HG03103 (cell line): ENCODE data around the gene BTBD16.
A peak's percentile ranks its signal among the peaks of the same experiment; 100 is the strongest.

Experiments used
- ATAC-seq: cut with Tn5 transposase; IDR thresholded peaks from one replicate; pipeline ENCODE4 v1.9.1; 2021; ENCODE audit warnings: low read depth; ENCODE audit not compliant: unreplicated experiment

Gene BTBD16

GRCh38 chr10:122307669-122308416, 36.7 kb downstream of the BTBD16 start:
- ATAC-seq, result peak; percentile 84

- ATAC-seq, result no peak
Measured at GRCh38 chr10:122308417-122309141, 37.5 kb downstream of the BTBD16 start.

DNA sequence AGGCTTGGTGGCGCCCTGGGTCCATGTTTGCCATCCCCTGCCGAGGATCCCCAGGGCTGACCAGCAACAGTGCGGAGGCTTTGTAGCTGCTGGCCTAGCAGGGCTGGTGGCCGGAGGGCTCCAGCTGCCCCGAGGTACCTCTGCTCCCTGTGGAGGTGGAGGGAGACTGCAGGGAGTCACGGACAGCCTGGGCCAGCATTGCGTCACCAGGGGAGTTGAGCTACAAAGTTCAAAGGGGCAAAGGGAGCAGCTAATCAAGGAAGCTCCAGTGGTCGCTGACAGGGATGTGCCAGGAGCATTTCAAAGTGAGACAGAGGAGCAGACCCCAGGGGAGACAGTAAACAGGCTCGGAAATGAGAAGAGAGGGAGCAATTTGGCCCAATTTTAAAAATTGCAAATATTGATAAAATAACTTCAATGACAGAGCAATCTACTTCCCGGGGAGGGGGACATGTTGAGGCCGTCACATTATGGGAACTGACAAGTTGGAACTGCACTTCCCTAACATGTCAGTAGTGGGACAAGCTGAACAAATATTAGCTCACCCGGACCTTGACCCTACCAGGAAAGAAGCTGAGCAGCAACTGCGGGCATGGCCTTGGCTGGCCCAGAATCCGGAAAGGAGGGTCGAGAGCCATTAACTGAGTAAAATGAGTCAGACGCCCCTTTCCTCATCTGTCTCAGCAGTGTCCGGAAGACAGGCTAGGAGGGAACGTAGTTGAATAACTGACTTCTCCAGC, 39.4 kb downstream of the BTBD16 start:
- ATAC-seq, result no peak

- no peak for ATAC-seq
Measured at GRCh38 chr10:122311051-122311410, 39.9 kb downstream of the BTBD16 start.

GRCh38 chr10:122311716-122312115, 40.6 kb downstream of the BTBD16 start:
- ATAC-seq, result no peak

DNA sequence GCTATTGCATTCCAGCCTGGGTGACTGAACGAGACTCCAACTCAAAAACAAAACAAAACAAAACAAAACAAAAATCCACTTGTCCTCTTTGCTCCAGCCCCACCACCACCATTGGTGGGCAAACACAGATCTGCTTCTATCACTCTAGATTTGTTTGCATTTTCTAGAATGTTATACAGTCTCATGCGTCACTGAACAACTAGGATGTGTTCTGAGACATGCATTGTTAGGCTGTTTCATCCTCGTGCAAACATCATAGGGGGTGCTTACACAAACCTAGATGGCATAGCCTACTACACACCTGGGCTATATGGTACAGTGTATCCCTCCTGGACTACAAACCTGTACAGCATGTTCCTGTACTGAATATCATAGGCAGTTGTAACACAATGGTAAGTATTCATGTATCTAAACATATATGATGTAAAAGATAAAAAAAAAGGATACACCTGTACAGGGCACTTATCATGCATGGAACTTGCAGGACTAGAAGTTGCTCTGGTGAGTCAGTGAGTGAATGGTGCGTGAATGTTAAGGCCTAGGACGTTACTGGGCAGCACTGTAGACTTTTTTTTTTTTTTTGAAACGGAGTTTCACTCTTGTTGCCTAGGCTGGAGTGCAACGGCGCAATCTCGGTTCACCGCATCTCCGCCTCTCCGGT, 45.3 kb downstream of the BTBD16 start:
- ATAC-seq, result no peak

GRCh38 chr10:122321960-122322359, 50.9 kb downstream of the BTBD16 start:
- no peak for ATAC-seq

GRCh38 chr10:122323189-122323588, 52.1 kb downstream of the BTBD16 start:
- ATAC-seq, result no peak

- no peak for ATAC-seq
Measured at GRCh38 chr10:122323941-122324675, 53.0 kb downstream of the BTBD16 start.

DNA sequence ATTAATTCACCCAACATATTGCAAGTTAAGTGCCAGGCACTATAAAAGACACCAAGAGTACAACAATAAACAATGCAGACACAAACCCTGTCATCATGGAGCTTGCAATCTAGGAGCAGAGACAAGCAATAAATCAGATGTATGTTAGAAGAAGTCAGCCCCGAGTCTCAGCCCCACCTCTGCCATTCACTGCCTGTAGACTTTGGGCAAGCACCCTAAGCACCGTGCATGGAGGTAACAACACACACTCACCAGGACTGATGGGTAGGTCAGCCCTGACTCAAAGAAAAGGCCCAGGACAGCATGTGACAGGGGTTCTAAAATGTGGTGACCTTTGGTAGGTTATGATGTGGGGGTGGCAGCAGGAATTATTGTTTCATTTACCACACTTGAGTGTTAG, 54.1 kb downstream of the BTBD16 start:
- ATAC-seq, result no peak

GRCh38 chr10:122326385-122326784, 55.3 kb downstream of the BTBD16 start:
- ATAC-seq, result peak; percentile 52

GRCh38 chr10:122326806-122327205, 55.7 kb downstream of the BTBD16 start:
- no peak for ATAC-seq

DNA sequence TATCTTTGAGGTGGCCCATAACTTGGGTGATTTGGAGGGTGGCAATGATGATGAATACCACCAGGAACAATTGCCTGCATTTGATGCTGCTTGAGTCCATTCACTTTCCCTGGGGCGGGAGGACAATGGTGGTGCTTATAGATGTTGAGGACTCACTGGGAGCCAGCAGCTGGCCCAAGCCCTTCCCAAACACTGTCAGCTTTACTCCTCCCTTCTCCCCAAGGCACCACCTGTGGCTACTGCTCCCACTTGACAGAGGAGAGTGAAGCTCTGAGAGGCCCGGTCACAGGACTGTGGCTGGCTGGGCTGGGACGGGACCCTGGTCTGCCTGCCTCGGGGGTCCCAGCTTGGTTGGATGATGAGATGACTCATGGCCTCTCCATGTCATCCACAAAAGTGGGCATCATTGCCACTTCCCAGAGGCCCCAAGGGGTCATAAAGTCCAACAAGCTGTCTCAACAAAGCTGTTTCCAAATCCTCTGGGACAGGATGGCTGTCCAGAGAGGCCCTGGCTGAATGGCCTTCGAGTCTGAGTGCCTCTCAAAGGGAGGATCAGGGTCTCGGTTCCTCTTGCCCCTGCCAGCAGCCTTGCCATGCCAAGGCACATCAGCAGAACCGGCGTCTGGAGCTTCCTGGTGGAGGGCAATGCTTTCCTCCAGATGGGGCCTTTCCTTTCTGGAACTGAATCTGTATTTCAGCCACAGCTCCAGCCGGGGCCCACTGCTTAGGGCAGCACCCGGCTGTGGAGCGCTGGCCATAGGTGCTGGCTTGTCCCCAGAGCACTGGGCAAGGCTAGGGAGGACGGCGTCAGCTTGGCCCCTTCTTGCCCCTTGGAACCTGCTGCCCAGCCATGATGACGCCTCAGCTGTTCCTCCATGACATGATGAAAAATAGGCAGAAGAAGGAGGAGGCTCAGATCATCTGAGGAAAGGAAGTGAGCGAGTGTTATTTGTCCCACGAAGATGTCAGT, 56.4 kb downstream of the BTBD16 start:
- ATAC-seq, result no peak

DNA sequence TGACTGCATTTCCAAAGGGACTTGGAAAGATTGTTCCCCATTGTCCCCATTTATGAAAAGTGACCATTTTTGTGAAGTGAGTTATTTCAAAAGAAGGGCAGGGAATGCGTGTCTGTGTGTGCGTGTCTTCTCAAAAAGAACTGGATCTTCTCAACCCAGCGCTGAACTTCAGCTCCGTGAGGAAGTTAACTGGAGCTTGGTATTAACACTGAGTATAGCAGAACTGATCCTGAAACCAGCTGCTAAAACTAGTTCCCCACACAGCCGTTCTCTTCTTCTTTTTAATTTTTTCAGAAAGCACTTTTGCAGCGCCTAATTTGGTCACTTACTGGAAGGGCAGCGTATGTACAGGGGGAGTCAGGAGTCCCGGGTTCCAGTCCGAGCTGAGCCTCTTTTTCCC, 57.6 kb downstream of the BTBD16 start:
- no peak for ATAC-seq

- ATAC-seq, result no peak
Measured at GRCh38 chr10:122329416-122329815, 58.3 kb downstream of the BTBD16 start.

- ATAC-seq, result no peak
Measured at GRCh38 chr10:122331100-122331499, 60.0 kb downstream of the BTBD16 start.

- ATAC-seq, result no peak
Measured at GRCh38 chr10:122331615-122332446, 60.7 kb downstream of the BTBD16 start.

DNA sequence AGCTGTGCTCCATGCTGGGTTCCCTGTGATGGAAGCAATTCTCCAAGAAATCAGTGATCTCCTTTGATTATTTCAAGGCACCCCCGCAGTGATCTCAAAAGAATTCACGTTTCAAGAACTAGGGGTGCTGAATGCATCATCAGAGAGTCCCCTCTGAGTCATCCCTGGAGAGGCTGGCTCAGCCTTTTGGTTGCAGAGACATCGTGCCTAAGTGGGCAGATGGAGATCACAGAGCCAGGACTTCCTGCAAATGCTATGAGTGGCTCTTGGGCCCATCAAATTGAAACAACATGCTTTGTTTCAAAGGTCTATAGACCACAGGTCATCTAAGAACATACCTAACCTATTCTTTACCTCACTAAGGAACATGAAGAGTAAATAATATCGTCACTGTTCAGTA, 61.9 kb downstream of the BTBD16 start:
- no peak for ATAC-seq
